GM12878 (cell line): ENCODE measurements around the gene HOXA10. TPM values are rescaled to one million over a fixed set of nuclear protein-coding genes. Genes with fewer than 3 reads are reported as not detected.

ENCODE experiments used
- FOS ChIP-seq: IDR thresholded peaks from 3 replicates; pipeline ENCODE4 v1.6.1; 2011; ENCODE audit warnings: borderline replicate concordance; ENCODE audit not compliant: insufficient read length; ENCODE audit errors: extremely low read depth
- HSF1 ChIP-seq: fragments of 150-350 bp; IDR thresholded peaks from 2 replicates; pipeline ENCODE4 v1.6.1; 2014; ENCODE audit warnings: mild to moderate bottlenecking, low read depth, low read length
- KDM1A ChIP-seq: fragments of 200-600 bp; sonication (generic); IDR thresholded peaks from 2 replicates; pipeline ENCODE4 v1.6.1; 2016; ENCODE audit warnings: borderline replicate concordance
- TAF1 ChIP-seq: IDR thresholded peaks from 2 replicates; pipeline ENCODE4 v1.6.1; 2011; ENCODE audit warnings: mild to moderate bottlenecking, low read depth, low read length, borderline replicate concordance
- YY1 ChIP-seq: IDR thresholded peaks from 2 replicates; pipeline ENCODE4 v1.6.1; 2011; ENCODE audit warnings: low read depth, mild to moderate bottlenecking, low read length
- ZNF384 ChIP-seq: IDR thresholded peaks from 2 replicates; pipeline ENCODE4 v1.6.1; 2012; ENCODE audit warnings: low read depth, mild to moderate bottlenecking, low read length, improper control_type of control experiment, borderline replicate concordance
- polyA plus RNA-seq, 11 experiments: library from polyadenylated mRNA; depleted of rRNA in 4 of 11; unstranded in 6 of 11; stranded (reverse) in 5 of 11; fragments of >200 nt; fragmentation: Nextera tagmentation in 4 of 11; fragmentation: Illumina TruSeq in 1 of 11; extraction: Ambion mirVana in 4 of 11; extraction: Trizol in 1 of 11; gene quantifications; 1 replicate in 1 of 11; 2 replicates in 10 of 11; pipeline versions ENCODE4 v1.2.1 to v1.2.3, GENCODE V29; 2011 to 2016; ENCODE audit warnings: inconsistent platforms in 2 of 11, missing spikeins in 2 of 11, low read depth in 1 of 11
- total RNA-seq, 4 experiments: library from RNA; depleted of rRNA in 3 of 4; stranded (reverse); fragments of >200 nt in 3 of 4; fragmentation: Illumina TruSeq in 1 of 4; extraction: Trizol in 1 of 4; gene quantifications; 2 replicates each; pipeline versions ENCODE4 v1.2.1 to v1.2.3, GENCODE V29; 2013 to 2021
- TF ChIP-seq, protein P1 (sequence below): fragments of 450-650 bp; IDR thresholded peaks from 2 replicates; pipeline ENCODE4 v1.6.1; 2017; ENCODE audit warnings: mild to moderate bottlenecking, low read depth, inconsistent platforms; ENCODE audit not compliant: poor library complexity, severe bottlenecking
- TF ChIP-seq, protein P2 (sequence below): IDR thresholded peaks from 2 replicates; pipeline ENCODE4 v1.6.1; 2012; ENCODE audit warnings: low read length, inconsistent platforms
- TF ChIP-seq, protein P3 (sequence below): IDR thresholded peaks from 2 replicates; pipeline ENCODE4 v1.6.1; 2011; ENCODE audit warnings: mild to moderate bottlenecking, low read depth, low read length, moderate library complexity; ENCODE audit not compliant: insufficient replicate concordance

HOXA10 gene
- total and polyA plus RNA-seq, 10 of the 15 experiments (the other 5 are each of a cell fraction or from before 2014, with no cell fraction given) = not detected

DNA sequence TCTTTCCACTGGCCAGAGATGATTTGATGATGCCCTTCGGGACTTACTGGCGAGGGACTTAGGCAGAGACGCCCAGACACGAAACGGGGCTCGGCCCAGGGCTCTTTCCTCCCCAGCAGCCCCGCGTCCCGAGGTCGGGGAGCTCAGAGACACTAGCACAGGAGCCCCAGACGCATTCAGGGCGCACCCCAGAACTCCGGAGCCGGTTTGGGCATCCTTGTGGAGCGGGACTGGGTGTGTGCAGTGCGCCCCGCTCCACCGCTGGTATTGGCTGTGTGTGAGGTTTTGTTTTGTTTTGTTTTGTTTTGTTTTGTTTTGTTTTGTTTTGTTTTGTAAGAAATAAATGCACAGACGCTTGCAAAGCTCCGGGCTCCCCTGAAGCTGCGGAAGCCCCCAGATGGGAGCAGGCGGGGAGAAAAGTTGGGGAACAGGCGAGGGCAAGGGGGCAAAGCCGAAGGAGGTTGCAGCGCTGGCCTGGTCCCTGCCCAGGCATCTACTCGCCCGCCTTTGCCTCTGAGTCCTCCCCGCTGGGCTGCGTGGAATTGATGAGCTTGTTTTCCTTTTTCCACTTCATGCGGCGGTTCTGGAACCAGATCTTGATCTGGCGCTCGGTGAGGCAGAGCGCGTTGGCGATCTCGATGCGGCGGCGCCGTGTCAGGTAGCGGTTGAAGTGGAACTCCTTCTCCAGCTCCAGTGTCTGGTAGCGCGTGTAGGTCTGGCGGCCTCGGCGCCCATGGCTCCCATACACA, 28.8 kb downstream of the HOXA10 start (continued):
- TF ChIP-seq, protein P1, sequence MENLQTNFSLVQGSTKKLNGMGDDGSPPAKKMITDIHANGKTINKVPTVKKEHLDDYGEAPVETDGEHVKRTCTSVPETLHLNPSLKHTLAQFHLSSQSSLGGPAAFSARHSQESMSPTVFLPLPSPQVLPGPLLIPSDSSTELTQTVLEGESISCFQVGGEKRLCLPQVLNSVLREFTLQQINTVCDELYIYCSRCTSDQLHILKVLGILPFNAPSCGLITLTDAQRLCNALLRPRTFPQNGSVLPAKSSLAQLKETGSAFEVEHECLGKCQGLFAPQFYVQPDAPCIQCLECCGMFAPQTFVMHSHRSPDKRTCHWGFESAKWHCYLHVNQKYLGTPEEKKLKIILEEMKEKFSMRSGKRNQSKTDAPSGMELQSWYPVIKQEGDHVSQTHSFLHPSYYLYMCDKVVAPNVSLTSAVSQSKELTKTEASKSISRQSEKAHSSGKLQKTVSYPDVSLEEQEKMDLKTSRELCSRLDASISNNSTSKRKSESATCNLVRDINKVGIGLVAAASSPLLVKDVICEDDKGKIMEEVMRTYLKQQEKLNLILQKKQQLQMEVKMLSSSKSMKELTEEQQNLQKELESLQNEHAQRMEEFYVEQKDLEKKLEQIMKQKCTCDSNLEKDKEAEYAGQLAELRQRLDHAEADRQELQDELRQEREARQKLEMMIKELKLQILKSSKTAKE = no peak
- TF ChIP-seq, protein P2, sequence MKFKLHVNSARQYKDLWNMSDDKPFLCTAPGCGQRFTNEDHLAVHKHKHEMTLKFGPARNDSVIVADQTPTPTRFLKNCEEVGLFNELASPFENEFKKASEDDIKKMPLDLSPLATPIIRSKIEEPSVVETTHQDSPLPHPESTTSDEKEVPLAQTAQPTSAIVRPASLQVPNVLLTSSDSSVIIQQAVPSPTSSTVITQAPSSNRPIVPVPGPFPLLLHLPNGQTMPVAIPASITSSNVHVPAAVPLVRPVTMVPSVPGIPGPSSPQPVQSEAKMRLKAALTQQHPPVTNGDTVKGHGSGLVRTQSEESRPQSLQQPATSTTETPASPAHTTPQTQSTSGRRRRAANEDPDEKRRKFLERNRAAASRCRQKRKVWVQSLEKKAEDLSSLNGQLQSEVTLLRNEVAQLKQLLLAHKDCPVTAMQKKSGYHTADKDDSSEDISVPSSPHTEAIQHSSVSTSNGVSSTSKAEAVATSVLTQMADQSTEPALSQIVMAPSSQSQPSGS = no peak
- TF ChIP-seq, protein P3, sequence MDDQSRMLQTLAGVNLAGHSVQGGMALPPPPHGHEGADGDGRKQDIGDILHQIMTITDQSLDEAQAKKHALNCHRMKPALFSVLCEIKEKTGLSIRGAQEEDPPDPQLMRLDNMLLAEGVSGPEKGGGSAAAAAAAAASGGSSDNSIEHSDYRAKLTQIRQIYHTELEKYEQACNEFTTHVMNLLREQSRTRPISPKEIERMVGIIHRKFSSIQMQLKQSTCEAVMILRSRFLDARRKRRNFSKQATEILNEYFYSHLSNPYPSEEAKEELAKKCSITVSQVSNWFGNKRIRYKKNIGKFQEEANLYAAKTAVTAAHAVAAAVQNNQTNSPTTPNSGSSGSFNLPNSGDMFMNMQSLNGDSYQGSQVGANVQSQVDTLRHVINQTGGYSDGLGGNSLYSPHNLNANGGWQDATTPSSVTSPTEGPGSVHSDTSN = no peak
- TF ChIP-seq TAF1 (no peak), HSF1 (no peak), YY1 (no peak), KDM1A (no peak), ZNF384 (no peak), FOS (no peak)
- TF ChIP-seq, all 136 proteins: peak for 0
